Fibroblast of pulmonary artery (primary cell): ENCODE measurements around the gene MACROD2.
A peak's percentile ranks its signal among the peaks of the same experiment; 100 is the strongest.

Source experiments
- DNase-seq: peaks from one replicate; pipeline ENCODE4 v3.0.0-alpha.2; 2010; ENCODE audit warnings: low read depth
- H3K4me3 ChIP-seq: replicated peaks from 2 replicates; pipeline ENCODE4 v1.5.1; 2011; ENCODE audit warnings: low read depth, mild to moderate bottlenecking, control low read depth, low read length, moderate library complexity
- CTCF ChIP-seq: IDR thresholded peaks from 2 replicates; pipeline ENCODE4 v1.5.1; 2011; ENCODE audit warnings: mild to moderate bottlenecking, control low read depth, low read length, inconsistent platforms; ENCODE audit errors: missing control alignments

MACROD2 gene

DNA sequence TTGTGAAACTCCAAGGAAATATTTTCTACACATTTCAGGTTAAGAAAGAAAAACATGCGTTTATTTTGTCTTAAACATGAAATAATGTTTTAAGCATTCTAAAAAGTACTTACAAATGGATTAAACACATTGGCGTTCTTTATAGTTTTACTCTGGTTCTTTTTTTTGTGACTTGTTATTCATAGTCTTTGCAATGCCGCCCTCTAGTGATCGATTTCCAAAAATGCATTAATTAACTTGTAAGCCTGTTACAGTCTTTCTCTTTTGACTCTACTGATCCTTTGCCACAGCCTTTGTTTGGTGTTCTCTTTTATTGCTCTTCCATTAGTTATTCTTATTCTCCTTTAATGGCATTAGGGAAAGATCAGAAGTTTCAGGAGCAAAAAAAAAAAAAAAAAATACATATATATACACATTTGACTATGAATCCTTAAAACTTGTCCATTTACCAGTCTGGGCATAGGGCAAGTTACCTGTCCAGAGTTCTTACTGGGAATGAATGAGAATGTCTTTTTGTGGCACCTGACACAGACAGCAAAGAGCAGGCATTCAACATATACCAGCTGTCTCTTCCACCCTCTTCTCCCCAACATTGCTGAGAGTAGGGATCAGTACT is 59.9 kb downstream of the MACROD2 start:
- no peak overlapping the region for H3K4me3 ChIP-seq
- TF ChIP-seq CTCF = peak; percentile 55
- peak; percentile 79 for DNase-seq

DNA sequence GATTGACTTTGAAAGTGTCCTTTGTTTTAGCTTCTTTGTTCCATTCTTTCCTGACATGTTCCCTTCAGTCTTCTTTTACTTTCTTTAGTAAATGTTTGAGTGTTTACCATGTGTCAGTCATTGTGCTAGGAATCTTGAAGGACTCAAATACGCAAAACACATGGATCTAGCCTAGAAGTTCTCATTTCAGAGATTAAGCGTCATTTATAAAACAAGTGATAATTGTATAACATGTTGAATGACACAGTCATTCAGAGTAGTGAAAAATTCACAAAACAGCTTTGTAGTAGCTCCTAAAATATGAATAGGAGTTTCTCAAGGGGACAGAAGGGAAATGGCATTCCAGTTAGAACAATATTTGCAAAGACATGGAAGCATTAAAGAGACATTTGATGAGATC is 66.9 kb downstream of the MACROD2 start:
- no peak overlapping the region for H3K4me3 ChIP-seq
- DNase-seq = no peak
- no peak for TF ChIP-seq CTCF

GRCh38 chr20:14062786-14063185 is 67.5 kb downstream of the MACROD2 start:
- no peak overlapping the region for H3K4me3 ChIP-seq
- DNase-seq = no peak
- TF ChIP-seq CTCF = no peak

- DNase-seq = no peak
- TF ChIP-seq CTCF = no peak
Observed at GRCh38 chr20:14064333-14064732, 69.0 kb downstream of the MACROD2 start.

DNA sequence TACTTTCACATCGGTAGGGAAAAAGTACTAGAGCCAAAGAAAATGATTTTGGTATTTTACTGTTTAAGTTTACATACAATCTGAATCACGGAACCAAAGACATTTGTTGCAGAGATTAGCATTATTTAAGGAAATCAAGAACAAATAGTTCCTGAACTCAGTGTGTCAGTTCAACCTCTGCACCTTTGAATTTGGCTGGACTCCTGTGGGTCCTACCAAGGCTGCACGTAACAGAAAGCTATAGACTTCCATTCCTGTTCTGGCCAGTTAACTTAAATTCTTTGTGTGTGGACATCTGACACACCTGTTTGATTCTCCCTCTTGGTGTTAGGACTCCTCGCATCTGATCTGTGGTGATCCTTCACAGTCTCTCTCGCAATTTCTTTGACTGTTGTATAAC is 69.6 kb downstream of the MACROD2 start:
- no peak for TF ChIP-seq CTCF
- DNase-seq = no peak
- H3K4me3 ChIP-seq = no peak overlapping the region

More at GRCh38 chr20:14064333-14064732, 69.0 kb downstream of the MACROD2 start:
- no peak overlapping the region for H3K4me3 ChIP-seq

GRCh38 chr20:14065774-14066173 is 70.5 kb downstream of the MACROD2 start:
- no peak for DNase-seq
- no peak overlapping the region for H3K4me3 ChIP-seq
- TF ChIP-seq CTCF = no peak

DNA sequence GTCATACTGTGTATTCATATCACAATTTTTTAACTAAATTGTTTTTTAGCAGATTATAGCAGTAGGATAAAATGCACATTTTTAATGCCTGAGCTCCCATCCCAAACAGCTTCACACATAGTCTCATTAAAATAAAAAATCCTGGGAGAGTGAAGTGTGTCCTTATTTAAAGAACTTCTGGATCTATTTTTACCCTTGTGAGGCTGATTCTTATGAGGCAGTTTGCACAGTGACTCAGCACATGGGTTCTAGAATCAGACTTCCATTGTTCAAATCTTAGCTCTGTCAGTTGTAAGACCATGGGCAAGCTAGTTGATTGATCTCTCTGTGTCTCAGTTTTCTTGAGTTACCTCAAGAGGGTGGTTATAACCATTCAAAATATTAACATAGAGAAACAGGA is 72.3 kb downstream of the MACROD2 start:
- H3K4me3 ChIP-seq = no peak overlapping the region
- TF ChIP-seq CTCF = no peak
- DNase-seq = no peak
